ENCODE results near the gene HIPK2. TPM values are rescaled to one million over a fixed set of nuclear protein-coding genes. Genes with fewer than 3 reads are reported as not detected.

Gene HIPK2
- total and polyA plus RNA-seq, 2 of the 4 experiments (the other 2 are of a cell fraction) = 22.0 to 27.1 TPM

- H3K4me3 ChIP-seq (ENCODE audit: insufficient read depth, low read depth, low read length) = no peak overlapping the region
- no peak overlapping the region for H2AK9ac ChIP-seq (replicated peaks; ENCODE audit: low read depth, low read length, poor library complexity)
- H3K56ac ChIP-seq (ENCODE audit: extremely low read depth, insufficient read depth, low read length) = no peak overlapping the region
- no peak overlapping the region for H3K9ac ChIP-seq (ENCODE audit: low read depth, low read length)
- H3K9me1 ChIP-seq (ENCODE audit: insufficient read depth, low read length) = 0 out of 2 replicates have a peak, but pooled peaks cover 4% of the 10 kb centered on the region
- no peak overlapping the region for H3K27ac ChIP-seq (ENCODE audit: insufficient read depth, low read length)
- H4K5ac ChIP-seq (ENCODE audit: low read depth, low read length) = no peak overlapping the region
- DNase-seq (no peak), ATAC-seq (ENCODE audit: low read depth) (no peak)
- no peak overlapping the region for H3K18ac ChIP-seq (ENCODE audit: low read depth, low read length)
- no peak overlapping the region for H3K4me2 ChIP-seq (ENCODE audit: low read depth, low read length)
- no peak overlapping the region for H3K4ac ChIP-seq (ENCODE audit: low read depth, low read length)
- no peak overlapping the region for H4K8ac ChIP-seq (ENCODE audit: low read depth in 2 of 2, low read length in 2 of 2)
- H3K23ac ChIP-seq (ENCODE audit: low read depth, low read length) = no peak overlapping the region
- dilution Hi-C loops (cut with HindIII; ENCODE audit: low sequenced_read_pairs, unreplicated experiment) (no loop called here), intact Hi-C loops (cut with micrococcal nuclease) (no loop called here), in situ Hi-C loops (cut with MboI; ENCODE audit: low sequenced_read_pairs) (no loop called here)
- H4K91ac ChIP-seq (ENCODE audit: insufficient read depth, low read depth, low read length) = no peak overlapping the region
- no peaks in the 10 kb centered on the region for H3K9me3 ChIP-seq (ENCODE audit: control insufficient read depth, insufficient read depth, low read length)
- ChIA-PET POLR2A (ENCODE audit: unreplicated experiment) (no interaction called here), CTCF (no interaction called here)
- no peak for TF ChIP-seq ELK1 (IDR thresholded peaks at IDR 0.05; ENCODE audit: borderline replicate concordance, low read depth, low read length)
- no peak for TF ChIP-seq RAD21 (IDR thresholded peaks at IDR 0.05; ENCODE audit: low read length)
- no peak for TF ChIP-seq CTCF (conservative IDR thresholded peaks at IDR 0.05; ENCODE audit: low read depth, low read length)
- TF ChIP-seq NFE2L2 (IDR thresholded peaks at IDR 0.05; ENCODE audit: low read depth, low read length) = no peak
- TF ChIP-seq FOS (IDR thresholded peaks at IDR 0.05; ENCODE audit: low read depth, low read length) = no peak
- TF ChIP-seq RFX5 (IDR thresholded peaks at IDR 0.05; ENCODE audit: low read depth, low read length) = no peak
- no peak for TF ChIP-seq BHLHE40 (IDR thresholded peaks at IDR 0.05; ENCODE audit: low read depth, low read length)
- TF ChIP-seq MXI1 (IDR thresholded peaks at IDR 0.05; ENCODE audit: borderline replicate concordance, low read depth, low read length) = no peak
- TF ChIP-seq SMC3 (IDR thresholded peaks at IDR 0.05; ENCODE audit: low read depth, low read length) = no peak
- TF ChIP-seq RCOR1 (IDR thresholded peaks at IDR 0.05; ENCODE audit: insufficient replicate concordance, low read length) = no peak
- TF ChIP-seq MAZ (IDR thresholded peaks at IDR 0.05; ENCODE audit: borderline replicate concordance, low read depth, low read length) = no peak
- no peak for TF ChIP-seq USF2 (IDR thresholded peaks at IDR 0.05; ENCODE audit: low read depth, low read length)
- TF ChIP-seq CEBPB (IDR thresholded peaks at IDR 0.05; ENCODE audit: low read depth, low read length) = no peak
- no peak for TF ChIP-seq POLR2A (IDR thresholded peaks at IDR 0.05; ENCODE audit: low read depth, low read length)
- H3K4me1 ChIP-seq (ENCODE audit: control insufficient read depth, insufficient read depth, low read length) = no peaks in the 10 kb centered on the region
- no TSS peak for BruUV-seq (replicated peaks)
- no peak overlapping the region for H2AFZ ChIP-seq (replicated peaks; ENCODE audit: low read length, poor library complexity)
- no peak overlapping the region for H2BK20ac ChIP-seq (ENCODE audit: low read depth, low read length)
- WGBS, 2 experiments (ENCODE audit: extremely low coverage in 2 of 2, insufficient read length in 1 of 2) = 83% methylated on average over 2 of the region's 3 CpGs; no CpG with 5 or more reads in 1 of the 2 experiments
- peaks cover 8 to 27% of the 10 kb centered on the region in 2 experiments; a peak in 3 of 4 replicates for H3K79me1 ChIP-seq (ENCODE audit: low read depth in 1 of 2, low read length in 2 of 2)
- no peaks in the 10 kb centered on the region for H3K27me3 ChIP-seq (ENCODE audit: control insufficient read depth, insufficient read depth, low read length)
- H3K14ac ChIP-seq (replicated peaks; ENCODE audit: low read depth, low read length) = no peak overlapping the region
- H2BK15ac ChIP-seq (ENCODE audit: low read depth, low read length) = no peak overlapping the region
- H2AK5ac ChIP-seq (ENCODE audit: low read depth, low read length) = no peak overlapping the region
- H4K20me1 ChIP-seq (ENCODE audit: insufficient read depth, low read length) = peaks cover 12% of the 10 kb centered on the region; the same call in 1 of the 2 replicates
- H3K36me3 ChIP-seq (ENCODE audit: control insufficient read depth, insufficient read depth, low read length) = peaks cover 85% of the 10 kb centered on the region
- no peak overlapping the region for H2BK120ac ChIP-seq (ENCODE audit: low read depth, low read length)
- no peak overlapping the region for H2BK5ac ChIP-seq (ENCODE audit: low read depth, low read length, poor library complexity, severe bottlenecking)
These were observed 197.4 kb downstream of the HIPK2 start for GRCh38 chr7:139580435-139580834.

Measured in IMR-90 (cell line).